Measurements from ENCODE around the gene EVC2. TPM values are rescaled to one million over a fixed set of nuclear protein-coding genes. Genes with fewer than 3 reads are reported as not detected.

The EVC2 gene
- total RNA-seq, 1 donor from 2014 or later = 5.5 TPM

DNA sequence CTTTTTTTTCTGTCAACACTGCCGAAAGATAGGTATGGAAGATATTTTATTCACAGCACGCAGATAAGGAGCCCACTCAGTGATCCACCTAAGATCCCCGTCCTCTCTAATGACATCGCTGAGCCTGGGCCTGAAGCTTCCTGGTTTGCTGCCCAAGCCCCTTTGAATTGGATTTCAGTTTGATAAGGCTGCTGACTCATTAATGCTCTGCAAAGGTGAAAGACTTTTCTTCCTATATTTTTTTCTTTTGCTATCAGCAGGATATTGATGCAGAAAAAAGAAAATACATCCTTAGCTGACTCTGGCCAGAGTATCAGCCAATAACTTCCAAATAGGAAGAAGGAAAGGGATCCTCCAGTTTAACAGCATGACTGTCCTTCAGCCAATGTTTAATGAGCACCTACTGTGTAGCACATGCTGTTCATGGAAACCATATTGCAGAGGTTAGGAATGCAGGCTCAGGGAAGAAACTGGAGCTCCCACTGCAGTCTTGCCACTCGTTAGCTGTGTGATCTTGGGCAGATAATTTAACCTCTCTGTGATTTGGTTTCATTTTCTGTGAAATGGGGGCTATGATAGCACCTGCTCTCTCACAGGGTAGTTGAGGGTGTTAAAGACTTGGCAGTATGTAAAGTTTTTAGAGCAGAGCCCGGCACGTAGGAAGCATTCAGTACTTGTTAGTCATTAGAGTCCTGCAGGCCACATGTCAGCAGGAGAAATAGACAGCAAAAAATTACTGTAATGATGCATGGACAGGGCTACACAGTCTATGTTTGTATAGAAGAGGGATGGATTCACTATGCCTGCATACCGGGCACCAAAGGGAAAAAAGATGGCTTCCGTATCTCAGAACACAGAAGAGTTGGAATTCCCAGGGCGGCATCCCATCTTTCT lies 41.9 kb upstream of the EVC2 start:
- DNase-seq (ENCODE audit: low spot score) = no peak
- no peak overlapping the region for H3K4me3 Mint-ChIP-seq (ENCODE audit: unreplicated experiment)
- peak overlapping the region; percentile 89 for H3K27ac Mint-ChIP-seq (ENCODE audit: unreplicated experiment)
- peaks cover 29% of the 10 kb centered on the region for H3K36me3 Mint-ChIP-seq (ENCODE audit: low read depth)
- H3K27me3 Mint-ChIP-seq (ENCODE audit: low read depth) = no peaks in the 10 kb centered on the region
- peaks cover 77% of the 10 kb centered on the region for H3K4me1 Mint-ChIP-seq (ENCODE audit: low read depth)
- no peaks in the 10 kb centered on the region for H3K9me3 Mint-ChIP-seq (ENCODE audit: low read depth)
- TF ChIP-seq CTCF (IDR thresholded peaks at IDR 0.05) = no peak

GRCh38 chr4:5749568-5749967 lies 41.2 kb upstream of the EVC2 start:
- Mint-ChIP-seq H3K27me3 (ENCODE audit: low read depth) (no peaks in the 10 kb centered on the region), H3K4me1 (ENCODE audit: low read depth) (peaks cover 80% of the 10 kb centered on the region), H3K4me3 (ENCODE audit: unreplicated experiment) (no peak overlapping the region), H3K36me3 (ENCODE audit: low read depth) (peaks cover 29% of the 10 kb centered on the region), H3K9me3 (ENCODE audit: low read depth) (no peaks in the 10 kb centered on the region), H3K27ac (ENCODE audit: unreplicated experiment) (peak overlapping the region; percentile 89)
- TF ChIP-seq CTCF (IDR thresholded peaks at IDR 0.05) = no peak
- DNase-seq (ENCODE audit: low spot score) = no peak

DNA sequence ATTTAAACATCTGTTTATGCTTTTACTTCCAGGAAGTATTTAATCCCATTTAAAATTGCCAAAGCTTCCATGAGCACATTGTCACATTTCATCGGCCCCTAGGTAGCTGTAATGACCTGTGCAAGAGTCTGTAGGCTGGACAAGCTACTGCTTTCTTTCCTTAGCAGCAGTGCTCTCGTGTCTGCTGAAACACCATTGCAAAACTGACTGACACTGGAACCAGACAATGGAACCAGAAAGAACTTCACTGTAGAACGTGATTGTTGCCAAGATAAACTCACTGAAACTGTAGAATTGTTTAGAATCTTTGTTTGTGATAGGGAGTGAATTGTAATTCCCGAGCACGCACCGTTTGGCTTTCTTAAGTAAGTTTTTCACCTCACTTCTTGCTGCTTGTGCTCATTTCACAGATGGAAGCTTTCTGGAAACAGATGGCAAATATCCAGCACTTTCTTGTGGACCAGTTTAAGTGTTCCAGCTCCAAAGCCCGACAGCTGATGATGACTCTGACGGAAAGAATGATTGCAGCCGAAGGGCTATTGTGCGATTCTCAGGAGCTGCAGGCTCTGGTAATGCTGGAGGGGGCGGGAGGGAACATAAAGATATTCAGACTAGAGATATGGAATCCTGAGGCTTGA lies 39.5 kb upstream of the EVC2 start:
- Mint-ChIP-seq H3K4me3 (ENCODE audit: unreplicated experiment) (no peak overlapping the region), H3K27me3 (ENCODE audit: low read depth) (no peaks in the 10 kb centered on the region), H3K36me3 (ENCODE audit: low read depth) (peaks cover 23% of the 10 kb centered on the region), H3K27ac (ENCODE audit: unreplicated experiment) (peak overlapping the region; percentile 93), H3K9me3 (ENCODE audit: low read depth) (no peaks in the 10 kb centered on the region), H3K4me1 (ENCODE audit: low read depth) (peaks cover 69% of the 10 kb centered on the region)
- no peak for TF ChIP-seq CTCF (IDR thresholded peaks at IDR 0.05)
- DNase-seq (ENCODE audit: low spot score) = no peak

DNA sequence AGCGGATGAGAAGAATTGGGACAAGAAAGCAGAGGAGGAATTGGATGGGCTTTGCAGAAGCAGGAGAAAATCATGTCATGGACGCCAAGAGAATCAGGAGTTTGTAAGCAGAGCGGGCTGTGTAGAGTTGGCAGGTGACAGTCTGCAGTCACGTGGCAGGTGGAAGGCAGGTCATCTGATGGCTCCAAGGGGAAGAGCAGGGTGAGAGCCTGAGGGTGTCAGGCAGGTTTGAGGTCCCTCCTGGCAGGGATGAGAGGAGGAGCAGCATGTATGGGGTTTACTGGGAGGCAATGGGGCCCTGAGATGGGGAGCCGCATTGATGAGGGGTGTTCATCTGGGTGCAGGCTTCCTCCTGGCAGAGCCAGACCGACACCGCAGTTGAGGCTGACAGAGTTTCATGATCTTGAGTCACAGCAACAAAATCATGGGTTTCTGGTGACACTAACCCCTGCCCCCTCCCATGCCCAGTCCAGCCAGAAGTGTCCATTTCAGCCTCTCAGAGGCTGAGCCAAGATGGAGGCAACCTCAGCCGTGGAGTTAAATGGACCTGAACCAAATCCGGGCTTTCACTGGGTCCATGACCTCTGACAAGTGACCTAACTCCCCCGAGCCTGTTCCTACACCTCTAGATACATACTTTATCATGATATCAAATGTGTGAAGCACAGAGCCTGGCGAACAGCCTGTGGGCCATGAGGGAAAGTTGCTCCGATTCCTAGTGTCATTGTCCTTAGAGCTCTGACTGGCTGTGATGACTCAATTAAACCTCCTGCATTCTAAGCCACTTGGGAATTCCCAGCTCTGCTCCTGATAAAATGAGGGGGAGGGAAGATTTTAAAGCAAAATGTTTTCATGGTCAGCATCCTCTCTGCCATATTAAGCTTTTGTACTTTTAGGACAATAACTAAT lies 38.7 kb upstream of the EVC2 start:
- Mint-ChIP-seq H3K9me3 (ENCODE audit: low read depth) (no peaks in the 10 kb centered on the region), H3K36me3 (ENCODE audit: low read depth) (peaks cover 23% of the 10 kb centered on the region), H3K27me3 (ENCODE audit: low read depth) (no peaks in the 10 kb centered on the region), H3K4me3 (ENCODE audit: unreplicated experiment) (no peak overlapping the region), H3K4me1 (ENCODE audit: low read depth) (peaks cover 63% of the 10 kb centered on the region), H3K27ac (ENCODE audit: unreplicated experiment) (peak overlapping the region; percentile 93)
- no peak for TF ChIP-seq CTCF (IDR thresholded peaks at IDR 0.05)
- no peak for DNase-seq (ENCODE audit: low spot score)

DNA sequence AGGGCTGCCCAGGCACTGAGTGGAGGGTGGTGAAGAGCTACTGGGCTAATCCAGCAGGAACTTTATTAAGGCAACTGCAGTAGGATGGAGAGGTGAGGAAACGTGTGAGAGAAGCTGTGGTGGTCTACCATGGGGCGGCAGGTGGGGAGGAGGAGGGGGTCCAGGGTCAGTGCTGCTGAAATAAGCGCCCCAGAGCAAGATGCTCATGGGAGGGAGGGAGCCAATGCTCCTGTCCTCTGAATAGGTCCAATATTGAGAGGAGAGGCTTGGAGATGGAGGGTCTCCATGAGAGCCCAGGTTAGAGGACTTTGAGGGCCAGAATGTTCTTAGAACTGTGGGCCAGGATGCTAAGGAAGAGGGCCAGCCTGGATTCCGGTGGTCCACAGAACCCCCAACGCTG lies 37.9 kb upstream of the EVC2 start:
- Mint-ChIP-seq H3K27me3 (ENCODE audit: low read depth) (no peaks in the 10 kb centered on the region), H3K9me3 (ENCODE audit: low read depth) (no peaks in the 10 kb centered on the region), H3K36me3 (ENCODE audit: low read depth) (peaks cover 19% of the 10 kb centered on the region), H3K27ac (ENCODE audit: unreplicated experiment) (peak overlapping the region; percentile 79), H3K4me3 (ENCODE audit: unreplicated experiment) (no peak overlapping the region), H3K4me1 (ENCODE audit: low read depth) (peaks cover 56% of the 10 kb centered on the region)
- no peak for DNase-seq (ENCODE audit: low spot score)
- TF ChIP-seq CTCF (IDR thresholded peaks at IDR 0.05) = no peak

Data from chondrocyte (in vitro differentiated cells).